Nephron (organoid): ENCODE data around the gene PTPRN2.

ENCODE experiments used
- H3K27ac Mint-ChIP-seq, 3 experiments: 2 replicates each; pipeline ENCODE4 v1.8.0; 2020; ENCODE audit warnings: mixed read lengths in 3 of 3, mild to moderate bottlenecking in 2 of 3, moderate library complexity in 1 of 3
- H3K27me3 Mint-ChIP-seq: 2 replicates; pipeline ENCODE4 v1.8.0; 2021; ENCODE audit warnings: low read depth, mild to moderate bottlenecking, moderate library complexity, mixed read lengths
- H3K36me3 Mint-ChIP-seq: 2 replicates; pipeline ENCODE4 v1.8.0; 2020; ENCODE audit warnings: low read depth, mixed read lengths
- H3K4me1 Mint-ChIP-seq: 2 replicates; pipeline ENCODE4 v1.8.0; 2020; ENCODE audit warnings: mixed read lengths
- H3K4me3 Mint-ChIP-seq, 3 experiments: 2 replicates each; pipeline ENCODE4 v1.8.0; 2020; ENCODE audit warnings: mild to moderate bottlenecking in 3 of 3, mixed read lengths in 3 of 3, moderate library complexity in 2 of 3
- H3K9me3 Mint-ChIP-seq: 2 replicates; pipeline ENCODE4 v1.8.0; 2020; ENCODE audit warnings: mixed read lengths
- CTCF ChIP-seq, 3 experiments: fragments of 200-600 bp; sonication (generic); IDR thresholded peaks; one replicate each; pipeline ENCODE4 v1.5.0; 2021; ENCODE audit warnings: antibody characterized with exemption in 3 of 3; ENCODE audit not compliant: unreplicated experiment in 3 of 3

PTPRN2 gene

GRCh38 chr7:158601090-158601489, 13.5 kb upstream of the PTPRN2 start:
- peaks cover 3% of the 10 kb centered on the region for H3K9me3 Mint-ChIP-seq
- H3K27ac Mint-ChIP-seq, result no peak overlapping the region
- H3K36me3 Mint-ChIP-seq, result no peaks in the 10 kb centered on the region
- H3K4me3 Mint-ChIP-seq, result no peak overlapping the region
- no peaks in the 10 kb centered on the region for H3K27me3 Mint-ChIP-seq
- no peak for TF ChIP-seq CTCF (IDR thresholded peaks at IDR 0.05; ENCODE audit: unreplicated experiment in 3 of 3)
- H3K4me1 Mint-ChIP-seq, result no peaks in the 10 kb centered on the region

GRCh38 chr7:158596745-158597144, 9.1 kb upstream of the PTPRN2 start:
- no peak for TF ChIP-seq CTCF (IDR thresholded peaks at IDR 0.05; ENCODE audit: unreplicated experiment in 3 of 3)
- H3K4me3 Mint-ChIP-seq, result no peak overlapping the region

GRCh38 chr7:158596309-158596708, 8.7 kb upstream of the PTPRN2 start:
- H3K9me3 Mint-ChIP-seq, result peaks cover 11% of the 10 kb centered on the region

More at GRCh38 chr7:158596745-158597144, 9.1 kb upstream of the PTPRN2 start:
- Mint-ChIP-seq H3K9me3 (peaks cover 11% of the 10 kb centered on the region), H3K36me3 (no peaks in the 10 kb centered on the region), H3K27me3 (peaks cover 2% of the 10 kb centered on the region), H3K27ac (no peak overlapping the region), H3K4me1 (no peaks in the 10 kb centered on the region)

GRCh38 chr7:158595068-158595467, 7.4 kb upstream of the PTPRN2 start:
- H3K36me3 Mint-ChIP-seq, result no peaks in the 10 kb centered on the region
- no peaks in the 10 kb centered on the region for H3K4me1 Mint-ChIP-seq
- H3K4me3 Mint-ChIP-seq, result no peak overlapping the region
- peaks cover 16% of the 10 kb centered on the region for H3K27me3 Mint-ChIP-seq
- no peak for TF ChIP-seq CTCF (IDR thresholded peaks at IDR 0.05; ENCODE audit: unreplicated experiment in 3 of 3)
- peaks cover 11% of the 10 kb centered on the region for H3K9me3 Mint-ChIP-seq
- no peak overlapping the region for H3K27ac Mint-ChIP-seq

More at GRCh38 chr7:158596309-158596708, 8.7 kb upstream of the PTPRN2 start:
- no peak overlapping the region for H3K4me3 Mint-ChIP-seq
- peaks cover 6% of the 10 kb centered on the region for H3K27me3 Mint-ChIP-seq
- no peaks in the 10 kb centered on the region for H3K4me1 Mint-ChIP-seq
- no peaks in the 10 kb centered on the region for H3K36me3 Mint-ChIP-seq
- TF ChIP-seq CTCF (IDR thresholded peaks at IDR 0.05; ENCODE audit: unreplicated experiment in 3 of 3), result no peak
- no peak overlapping the region for H3K27ac Mint-ChIP-seq

- Mint-ChIP-seq H3K4me1 (no peaks in the 10 kb centered on the region), H3K36me3 (no peaks in the 10 kb centered on the region), H3K27ac (no peak overlapping the region)
Measured at GRCh38 chr7:158592541-158592940, 4.9 kb upstream of the PTPRN2 start.

More at GRCh38 chr7:158592541-158592940, 4.9 kb upstream of the PTPRN2 start:
- H3K27me3 Mint-ChIP-seq, result peaks cover 33% of the 10 kb centered on the region
- no peak overlapping the region for H3K4me3 Mint-ChIP-seq
- peaks cover 11% of the 10 kb centered on the region for H3K9me3 Mint-ChIP-seq
- no peak for TF ChIP-seq CTCF (IDR thresholded peaks at IDR 0.05; ENCODE audit: unreplicated experiment in 3 of 3)
